ENCODE measurements around the gene CHD1L.

Gene CHD1L

DNA sequence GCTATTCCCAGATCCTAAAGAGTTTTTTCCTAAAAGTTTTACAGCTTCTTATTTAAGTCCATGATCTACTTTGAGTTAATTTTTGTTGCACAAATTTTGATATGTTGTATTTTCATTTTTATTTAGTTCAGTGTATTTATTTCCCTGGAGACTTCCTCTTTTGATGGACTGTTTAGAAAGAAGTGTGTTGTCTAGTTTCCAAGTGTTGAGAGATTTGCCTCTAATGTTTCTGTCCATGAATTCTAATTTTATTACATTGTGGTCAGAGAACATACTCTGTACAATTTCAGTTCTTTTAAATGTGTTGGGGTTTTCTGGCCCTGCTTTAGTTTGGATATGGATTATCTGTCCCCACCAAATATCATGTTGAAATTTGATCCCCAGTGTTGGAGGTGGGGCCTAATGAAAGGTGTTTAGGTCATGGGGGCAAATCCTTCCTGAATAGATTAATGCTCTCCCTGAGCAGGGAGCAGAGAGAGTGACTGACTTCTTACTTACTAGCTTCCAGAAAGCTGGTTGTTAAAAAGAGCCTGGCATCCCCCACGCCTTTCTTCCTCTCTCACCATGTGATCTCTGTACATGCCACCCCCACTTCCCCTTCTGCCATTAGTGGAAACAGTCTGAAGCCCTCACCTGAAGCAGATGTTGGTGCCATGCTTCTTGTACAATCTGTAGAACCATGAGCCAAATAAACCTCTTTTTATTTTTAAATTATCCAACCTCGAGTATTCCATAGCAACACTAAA is 4.6 kb downstream of the CHD1L start:
- FAIRE-seq (no peak), DNase-seq (ENCODE audit: insufficient read length) (no peak)
- TF ChIP-seq POLR2A (IDR thresholded peaks at IDR 0.05; ENCODE audit: low read depth, low read length) = no peak
- no peak for TF ChIP-seq TAF1 (IDR thresholded peaks at IDR 0.05; ENCODE audit: borderline replicate concordance, low read depth, low read length)
- TF ChIP-seq POLR2AphosphoS5 (IDR thresholded peaks at IDR 0.05; ENCODE audit: low read depth, low read length) = no peak

DNA sequence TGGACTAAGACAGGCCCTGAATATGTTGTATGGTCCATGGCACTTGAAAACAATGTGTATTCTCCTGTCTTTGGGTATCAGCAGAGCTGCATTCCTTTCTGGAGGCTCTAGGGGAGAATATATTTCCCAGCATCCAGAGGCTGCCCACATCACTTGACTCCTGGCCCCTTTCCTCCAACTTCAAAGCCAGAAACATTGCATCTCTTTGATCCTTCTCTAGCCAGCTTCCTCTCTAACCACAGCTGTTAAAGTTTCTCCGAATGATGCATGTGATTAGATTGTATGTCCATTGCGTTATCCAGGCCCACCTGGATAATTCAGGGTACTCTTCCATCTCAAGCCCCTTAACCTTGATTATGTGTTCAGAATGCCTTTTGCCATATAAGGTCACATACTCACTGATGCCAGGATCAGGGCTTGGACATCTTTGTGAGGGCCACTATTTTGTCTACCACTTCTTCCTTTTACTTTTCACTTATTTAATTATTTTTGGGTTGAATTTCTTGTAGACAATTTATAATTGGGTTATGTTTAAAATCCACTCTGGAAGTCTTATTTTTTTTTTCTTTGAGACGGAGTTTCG is 5.3 kb downstream of the CHD1L start:
- no peak for FAIRE-seq
- TF ChIP-seq POLR2A (IDR thresholded peaks at IDR 0.05; ENCODE audit: low read depth, low read length) = no peak
- TF ChIP-seq TAF1 (IDR thresholded peaks at IDR 0.05; ENCODE audit: borderline replicate concordance, low read depth, low read length) = no peak
- TF ChIP-seq POLR2AphosphoS5 (IDR thresholded peaks at IDR 0.05; ENCODE audit: low read depth, low read length) = no peak
- no peak for DNase-seq (ENCODE audit: insufficient read length)

DNA sequence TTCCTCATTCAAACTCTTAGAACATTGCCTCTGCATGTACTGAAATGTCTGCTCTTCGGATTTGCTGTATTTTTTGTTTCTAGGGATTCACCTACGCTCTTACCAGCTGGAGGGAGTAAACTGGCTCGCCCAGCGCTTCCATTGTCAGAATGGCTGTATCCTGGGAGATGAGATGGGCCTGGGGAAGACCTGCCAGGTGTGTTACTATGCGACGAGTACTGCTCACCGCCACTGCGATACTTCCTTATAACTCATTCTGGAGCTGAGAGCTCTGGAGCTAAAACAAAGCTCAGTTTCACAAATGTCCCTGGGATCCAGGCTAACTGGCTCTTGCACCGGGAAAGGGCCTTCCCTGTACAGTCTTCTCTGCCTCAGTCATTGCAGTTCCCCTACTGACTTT is 10.1 kb downstream of the CHD1L start:
- DNase-seq (ENCODE audit: insufficient read length) (no peak), FAIRE-seq (no peak)
- TF ChIP-seq POLR2A (IDR thresholded peaks at IDR 0.05; ENCODE audit: low read depth, low read length) (no peak), POLR2AphosphoS5 (IDR thresholded peaks at IDR 0.05; ENCODE audit: low read depth, low read length) (no peak), TAF1 (IDR thresholded peaks at IDR 0.05; ENCODE audit: borderline replicate concordance, low read depth, low read length) (no peak)

DNA sequence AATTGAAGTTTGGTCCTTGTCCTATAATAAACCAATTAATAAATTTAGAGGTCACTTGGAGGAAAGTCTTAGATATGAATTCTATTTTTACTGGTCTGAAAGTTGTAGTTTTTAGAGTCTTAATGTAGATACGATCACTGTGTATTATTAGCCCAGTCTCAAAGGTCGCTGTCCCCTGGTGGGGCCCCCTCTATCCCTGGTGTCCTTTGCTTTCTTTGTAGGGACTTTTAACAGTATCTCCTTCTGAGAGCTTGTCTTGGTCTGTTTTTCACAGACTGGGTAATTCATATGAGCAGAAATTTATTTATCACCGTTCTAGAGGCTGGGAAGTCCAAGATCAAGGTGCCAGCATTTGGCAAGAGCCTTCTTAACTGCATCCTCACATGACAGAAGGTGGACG is 18.5 kb downstream of the CHD1L start:
- DNase-seq (ENCODE audit: insufficient read length) (no peak), FAIRE-seq (no peak)
- TF ChIP-seq POLR2A (IDR thresholded peaks at IDR 0.05; ENCODE audit: low read depth, low read length) (no peak), POLR2AphosphoS5 (IDR thresholded peaks at IDR 0.05; ENCODE audit: low read depth, low read length) (no peak), TAF1 (IDR thresholded peaks at IDR 0.05; ENCODE audit: borderline replicate concordance, low read depth, low read length) (no peak)

DNA sequence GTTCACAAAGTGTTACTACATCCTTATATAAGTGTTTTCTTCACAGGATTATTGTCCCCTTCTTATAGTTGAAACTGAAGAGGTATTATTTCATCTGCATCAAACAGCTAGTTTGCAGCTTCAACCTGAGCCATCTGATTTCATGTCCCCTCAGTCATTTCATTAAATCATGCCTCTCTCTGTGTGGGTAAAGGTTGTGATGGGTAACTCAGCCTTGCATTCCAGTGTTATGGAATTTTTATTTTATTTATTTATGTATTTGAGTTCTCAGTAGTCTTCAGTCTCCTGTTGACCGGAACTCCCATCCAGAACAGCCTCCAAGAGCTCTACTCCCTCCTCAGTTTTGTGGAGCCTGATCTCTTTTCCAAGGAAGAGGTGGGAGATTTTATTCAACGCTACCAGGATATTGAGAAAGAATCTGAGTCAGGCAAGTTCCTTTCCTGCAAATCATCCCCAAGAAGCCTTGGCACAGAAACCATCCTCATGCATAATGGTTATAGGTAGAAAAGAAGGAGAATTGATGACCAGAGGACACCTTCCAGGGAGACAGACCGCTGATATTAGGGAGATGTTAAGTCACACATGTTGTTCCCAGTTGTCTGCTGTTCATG is 21.8 kb downstream of the CHD1L start:
- DNase-seq (ENCODE audit: insufficient read length) (no peak), FAIRE-seq (no peak)
- no peak for TF ChIP-seq POLR2A (IDR thresholded peaks at IDR 0.05; ENCODE audit: low read depth, low read length)
- TF ChIP-seq POLR2AphosphoS5 (IDR thresholded peaks at IDR 0.05; ENCODE audit: low read depth, low read length) = no peak
- TF ChIP-seq TAF1 (IDR thresholded peaks at IDR 0.05; ENCODE audit: borderline replicate concordance, low read depth, low read length) = no peak

DNA sequence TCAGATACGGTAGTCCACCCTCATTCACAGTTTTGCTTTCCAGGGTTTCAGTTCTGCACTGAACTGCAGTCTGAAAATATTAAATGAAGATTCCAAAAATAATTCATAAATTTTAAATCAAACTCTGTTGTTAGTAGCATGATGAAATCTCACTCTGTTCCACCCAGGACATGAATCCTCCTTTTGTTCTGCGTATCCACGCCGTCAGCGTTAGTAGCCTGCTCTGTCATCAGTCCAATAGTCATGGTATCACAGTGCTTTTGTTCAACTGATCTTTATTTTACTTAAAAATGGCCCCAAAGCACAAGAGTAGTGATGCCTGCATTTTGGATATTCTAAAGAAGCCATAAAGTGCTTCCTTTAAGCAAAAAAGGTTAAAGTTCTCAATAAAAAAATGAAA is 23.9 kb downstream of the CHD1L start:
- FAIRE-seq = no peak
- TF ChIP-seq TAF1 (IDR thresholded peaks at IDR 0.05; ENCODE audit: borderline replicate concordance, low read depth, low read length) (no peak), POLR2AphosphoS5 (IDR thresholded peaks at IDR 0.05; ENCODE audit: low read depth, low read length) (no peak), POLR2A (IDR thresholded peaks at IDR 0.05; ENCODE audit: low read depth, low read length) (no peak)
- no peak for DNase-seq (ENCODE audit: insufficient read length)

DNA sequence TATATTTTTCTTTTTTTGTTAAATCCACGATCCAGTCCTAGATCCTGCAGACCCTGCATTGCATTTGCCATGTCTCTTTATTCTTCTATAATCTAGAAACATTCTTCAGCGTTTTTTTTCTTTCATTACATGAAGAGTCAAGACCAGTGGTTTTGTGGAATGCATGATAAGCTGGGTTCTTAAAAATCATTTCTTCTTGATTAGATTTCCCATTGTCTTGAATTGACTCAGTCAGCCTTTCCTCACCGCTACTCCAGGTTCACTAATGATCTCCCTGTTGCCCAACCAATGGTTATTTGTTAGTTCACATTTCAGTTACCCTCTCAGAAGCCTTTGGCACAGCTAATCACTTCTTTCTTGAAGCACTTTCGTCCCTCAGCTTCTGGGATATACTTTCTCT is 25.2 kb downstream of the CHD1L start:
- DNase-seq (ENCODE audit: insufficient read length) = no peak
- TF ChIP-seq TAF1 (IDR thresholded peaks at IDR 0.05; ENCODE audit: borderline replicate concordance, low read depth, low read length) (no peak), POLR2AphosphoS5 (IDR thresholded peaks at IDR 0.05; ENCODE audit: low read depth, low read length) (no peak), POLR2A (IDR thresholded peaks at IDR 0.05; ENCODE audit: low read depth, low read length) (no peak)

DNA sequence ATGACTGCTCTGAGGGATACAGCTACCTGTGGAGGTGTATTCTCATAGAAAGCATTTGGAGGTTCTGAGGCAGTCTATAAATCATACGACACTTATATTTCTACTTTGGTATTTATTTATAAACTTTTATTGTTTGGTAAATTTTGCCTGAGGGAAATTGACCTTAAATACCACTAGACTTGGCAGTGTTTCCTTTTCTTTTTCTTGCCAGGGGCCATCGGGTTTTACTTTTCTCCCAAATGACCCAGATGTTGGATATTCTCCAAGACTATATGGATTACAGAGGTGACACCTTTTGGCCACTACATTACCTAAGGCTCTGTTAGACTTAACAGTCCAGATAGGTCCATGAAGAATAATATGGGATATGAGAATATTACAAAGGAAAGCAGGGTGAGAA is 28.2 kb downstream of the CHD1L start:
- no peak for FAIRE-seq
- DNase-seq (ENCODE audit: insufficient read length) = no peak
- TF ChIP-seq POLR2AphosphoS5 (IDR thresholded peaks at IDR 0.05; ENCODE audit: low read depth, low read length) = no peak
- no peak for TF ChIP-seq POLR2A (IDR thresholded peaks at IDR 0.05; ENCODE audit: low read depth, low read length)
- no peak for TF ChIP-seq TAF1 (IDR thresholded peaks at IDR 0.05; ENCODE audit: borderline replicate concordance, low read depth, low read length)

More for the DNA sequence above, 25.2 kb downstream of the CHD1L start:
- FAIRE-seq = no peak

DNA sequence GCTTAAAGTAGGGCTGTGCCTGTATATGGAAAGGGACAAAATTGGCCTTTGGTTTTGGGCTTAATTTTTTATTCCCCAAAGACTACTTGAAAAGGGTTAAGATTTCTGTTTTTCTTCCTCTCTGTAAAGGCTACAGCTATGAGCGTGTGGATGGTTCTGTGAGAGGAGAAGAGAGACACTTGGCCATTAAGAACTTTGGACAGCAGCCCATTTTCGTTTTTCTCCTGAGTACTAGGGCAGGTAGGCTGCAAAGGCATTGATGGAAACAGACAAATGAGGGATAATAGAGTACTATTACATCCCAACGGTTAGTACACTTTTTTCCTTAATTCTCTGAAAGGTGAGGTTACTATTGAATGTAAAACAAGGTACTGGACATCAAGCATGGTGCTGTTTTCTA is 29.6 kb downstream of the CHD1L start:
- no peak for TF ChIP-seq TAF1 (IDR thresholded peaks at IDR 0.05; ENCODE audit: borderline replicate concordance, low read depth, low read length)
- TF ChIP-seq POLR2AphosphoS5 (IDR thresholded peaks at IDR 0.05; ENCODE audit: low read depth, low read length) = no peak
- FAIRE-seq = no peak
- DNase-seq (ENCODE audit: insufficient read length) = no peak

DNA sequence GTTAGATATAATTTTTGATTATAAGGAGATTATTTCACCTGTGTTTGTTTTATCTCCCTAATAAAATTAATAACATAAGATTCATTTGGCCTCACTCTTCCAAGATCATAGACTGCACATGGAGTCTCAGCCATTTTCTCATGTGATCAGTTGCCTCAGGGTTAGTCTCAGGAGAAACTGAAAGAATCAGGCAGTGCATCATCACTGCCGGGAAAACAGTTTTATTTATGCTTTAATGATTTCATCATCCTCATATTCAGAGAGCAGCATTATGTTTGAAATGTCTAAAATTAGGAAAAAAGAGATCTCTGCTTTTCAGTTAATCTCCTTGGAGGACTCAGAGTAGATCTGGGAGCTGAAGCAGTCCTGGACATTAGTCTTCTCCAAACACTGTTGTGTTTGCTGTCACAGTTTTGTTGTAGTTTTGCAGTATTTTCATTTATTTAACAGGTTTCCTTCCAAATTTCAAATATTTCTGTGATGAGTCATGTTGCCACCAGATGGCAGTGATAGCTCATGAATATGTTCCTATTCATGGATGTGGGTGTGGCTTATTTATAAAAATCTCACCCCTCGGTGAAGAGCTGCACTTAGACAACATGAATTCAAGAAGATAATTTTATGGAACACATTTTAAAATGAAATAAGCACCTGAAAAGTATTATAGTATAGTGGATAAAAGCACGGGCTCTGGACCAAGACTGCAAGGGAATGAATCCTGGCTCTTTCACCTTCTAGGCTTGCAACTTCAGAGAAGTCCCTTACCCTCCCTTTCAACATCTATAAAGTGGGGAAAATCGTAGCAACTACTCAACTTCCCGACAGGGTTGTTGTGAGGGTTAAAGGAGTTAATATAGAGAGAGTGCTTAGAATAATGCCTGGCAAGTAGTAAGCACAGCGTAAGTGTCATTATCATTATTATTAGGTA is 31.2 kb downstream of the CHD1L start:
- TF ChIP-seq TAF1 (IDR thresholded peaks at IDR 0.05; ENCODE audit: borderline replicate concordance, low read depth, low read length) (no peak), POLR2AphosphoS5 (IDR thresholded peaks at IDR 0.05; ENCODE audit: low read depth, low read length) (no peak), POLR2A (IDR thresholded peaks at IDR 0.05; ENCODE audit: low read depth, low read length) (no peak)
- DNase-seq (ENCODE audit: insufficient read length) (peak; percentile 18), FAIRE-seq (peak; percentile 86)

DNA sequence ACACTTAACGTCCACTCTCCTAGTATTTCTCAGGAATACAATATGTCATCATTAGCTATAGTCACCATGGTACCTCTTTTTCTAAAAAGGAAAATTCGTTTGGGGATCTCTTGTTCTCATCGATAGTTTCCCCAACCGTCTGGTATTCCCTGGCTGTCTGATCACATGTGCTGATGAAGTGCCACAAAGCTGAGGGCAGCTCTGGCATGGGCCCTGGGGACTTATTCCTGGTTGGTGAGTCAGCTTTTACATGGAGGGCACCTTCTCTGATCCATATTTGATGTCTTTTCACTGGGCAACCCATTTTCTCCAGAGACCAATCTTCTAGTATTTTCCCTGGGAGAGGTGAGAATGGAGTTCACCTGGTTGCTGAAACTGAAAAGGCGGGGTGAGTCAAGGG is 39.5 kb downstream of the CHD1L start:
- no peak for TF ChIP-seq POLR2A (IDR thresholded peaks at IDR 0.05; ENCODE audit: low read depth, low read length)
- no peak for FAIRE-seq
- DNase-seq (ENCODE audit: insufficient read length) = no peak
